Measurements from ENCODE around the gene ULK4.
"Not testable (repeated sequence)": the region's sequence is repeated elsewhere in the genome, so short reads cannot be mapped to it uniquely, and the experiment has no call there.

Gene ULK4

DNA sequence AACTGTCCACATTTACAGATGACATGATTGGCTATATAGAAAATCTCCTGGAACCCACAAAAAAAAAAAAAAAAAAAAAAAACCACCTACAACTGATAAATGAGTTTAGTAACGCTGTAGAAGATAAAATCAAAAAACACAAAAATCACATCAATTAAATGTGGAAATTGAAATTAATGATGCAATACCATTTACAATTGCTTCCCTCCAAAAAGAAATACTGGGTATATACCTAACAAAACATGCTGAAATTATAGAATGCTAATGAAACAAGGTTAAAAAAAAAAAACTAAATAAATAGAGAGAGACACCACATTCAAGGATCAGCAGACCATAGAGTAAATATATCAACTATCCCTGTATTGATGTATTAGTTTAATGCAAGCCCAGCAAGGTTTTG, 215.7 kb downstream of the ULK4 start:
- DNase-seq = no peak

DNA sequence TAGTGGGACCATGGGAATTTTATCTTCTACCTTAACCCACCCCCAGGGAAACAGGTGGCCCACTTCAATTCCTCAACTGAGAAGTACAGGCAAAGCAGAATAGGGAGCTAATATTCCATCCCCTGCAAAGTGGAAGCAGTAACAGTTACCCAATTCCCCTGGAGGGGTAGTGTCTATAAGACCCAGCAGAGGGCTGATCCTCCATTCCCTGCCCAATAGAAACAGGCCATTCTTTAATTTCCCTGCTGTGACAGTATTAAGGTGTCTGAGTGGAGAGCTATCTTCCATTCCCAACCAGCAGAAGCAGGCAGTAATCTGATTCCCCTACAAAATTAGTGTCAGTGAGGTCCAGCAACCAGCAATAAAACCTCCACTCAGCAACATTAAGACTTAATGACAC, 219.8 kb downstream of the ULK4 start:
- DNase-seq = no peak

DNA sequence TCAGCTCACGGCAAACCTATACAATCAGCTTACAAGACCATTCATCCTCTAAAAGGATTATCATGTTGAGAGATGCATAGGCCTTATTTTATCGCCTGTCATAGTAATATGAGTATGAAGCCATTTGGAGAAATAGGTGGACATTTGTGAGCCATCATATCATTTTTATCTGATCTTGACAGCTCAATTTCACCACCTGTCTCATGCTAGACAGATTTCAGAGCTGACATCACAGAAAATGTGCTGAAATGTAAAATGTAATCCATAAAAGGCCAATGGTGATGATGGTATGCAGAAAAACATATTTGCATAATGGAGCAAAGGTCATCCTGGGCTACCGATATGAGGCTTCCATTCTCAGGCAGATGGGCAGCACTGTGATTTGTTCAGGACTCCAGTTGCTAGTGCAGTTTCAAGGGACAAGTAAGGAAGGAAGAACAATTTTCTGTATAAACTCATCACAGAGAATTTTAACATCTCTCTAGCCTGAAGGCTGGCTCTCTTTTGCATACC, 221.5 kb downstream of the ULK4 start:
- DNase-seq = no peak

DNA sequence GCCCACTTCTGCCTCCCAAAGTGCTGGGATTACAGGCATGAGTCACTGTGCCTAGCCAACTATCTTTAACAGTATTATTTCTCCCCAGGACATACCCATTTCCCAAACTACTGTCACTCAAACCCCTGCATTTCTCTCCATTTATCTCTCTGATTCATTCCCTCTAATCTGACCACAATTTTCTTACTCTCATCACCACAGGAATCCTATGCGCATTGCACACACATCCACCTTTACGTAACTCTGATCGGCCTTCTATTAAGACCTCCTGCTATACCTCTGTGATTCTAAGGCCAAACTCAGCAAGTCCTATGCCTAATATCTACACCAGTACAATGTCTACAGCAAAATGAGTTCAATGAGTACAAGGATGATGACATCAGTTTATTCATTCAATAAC, 235.0 kb downstream of the ULK4 start:
- DNase-seq = no peak

DNA sequence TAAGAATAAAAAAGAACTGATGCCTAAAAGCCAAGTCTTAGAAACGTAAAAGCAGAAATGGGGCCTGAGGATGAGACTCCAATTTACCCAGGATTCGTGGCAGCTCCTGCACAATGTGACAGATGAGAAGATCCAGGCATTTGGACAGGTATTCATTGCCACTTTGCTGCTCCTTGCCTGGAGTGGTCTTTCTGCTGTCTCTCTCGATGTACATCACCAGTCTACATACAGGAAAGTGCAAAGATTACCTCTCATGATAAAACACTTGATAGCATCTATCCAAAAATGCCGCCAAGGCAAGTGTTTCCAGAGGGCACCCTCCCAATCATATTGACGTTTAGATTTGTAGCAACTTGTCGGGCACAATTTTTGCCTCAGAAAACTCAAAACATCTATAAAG, 244.3 kb downstream of the ULK4 start:
- DNase-seq = no peak

DNA sequence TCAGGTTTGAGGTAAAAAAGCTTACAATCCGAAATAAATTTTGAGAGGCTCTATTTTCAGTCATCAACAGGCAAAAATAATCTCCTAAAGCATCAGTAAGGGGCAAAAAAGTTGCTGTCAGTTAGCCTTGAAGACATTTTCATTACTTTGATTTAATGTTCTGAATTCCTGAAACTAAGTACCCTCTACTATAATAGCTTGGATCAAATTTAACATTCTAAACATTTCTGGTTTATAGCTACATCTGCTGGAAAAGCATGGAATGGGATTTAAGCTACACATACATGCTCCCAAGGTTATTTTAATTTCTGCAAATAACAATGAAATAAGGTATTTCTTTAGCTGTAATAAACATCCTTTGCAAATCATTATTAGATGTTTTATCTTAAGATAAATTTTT, 245.4 kb downstream of the ULK4 start:
- no peak for DNase-seq

DNA sequence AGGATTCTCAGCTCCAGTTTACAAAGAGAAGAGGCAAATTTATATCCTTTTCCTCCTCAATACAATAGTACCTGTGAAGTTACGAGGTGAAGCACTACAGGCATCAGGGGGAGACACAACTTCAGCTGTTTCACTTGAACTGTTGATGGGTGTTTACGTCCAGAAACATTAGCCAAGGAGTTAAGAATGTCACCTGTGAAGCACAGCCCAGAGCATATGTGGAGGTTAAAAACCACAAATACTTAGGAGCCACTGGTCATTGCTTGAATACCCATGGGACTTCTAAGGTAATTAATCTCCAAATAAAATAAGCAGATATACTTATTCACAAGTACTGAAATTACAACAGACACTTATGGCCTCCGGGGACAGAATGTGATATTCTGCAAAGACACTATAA, 246.5 kb downstream of the ULK4 start:
- no peak for DNase-seq

DNA sequence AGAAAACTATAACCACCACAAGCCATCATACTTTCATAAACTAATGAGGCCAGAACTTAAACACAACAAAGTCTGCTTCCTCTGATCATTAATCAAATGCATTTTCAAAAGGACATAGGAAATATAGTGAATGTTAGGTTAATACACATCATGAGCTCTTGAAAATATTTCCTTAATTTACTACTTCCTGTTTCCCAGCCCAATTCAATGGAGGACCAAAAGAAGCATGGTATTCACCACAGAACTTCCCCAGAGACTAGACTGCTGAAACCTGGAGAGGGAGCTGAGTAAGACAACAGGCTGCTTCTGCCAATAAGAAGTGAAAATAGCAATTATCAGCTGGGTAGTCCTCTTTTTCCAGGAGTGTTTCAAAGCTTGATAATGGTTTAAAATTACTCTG, 250.3 kb downstream of the ULK4 start:
- DNase-seq = no peak

DNA sequence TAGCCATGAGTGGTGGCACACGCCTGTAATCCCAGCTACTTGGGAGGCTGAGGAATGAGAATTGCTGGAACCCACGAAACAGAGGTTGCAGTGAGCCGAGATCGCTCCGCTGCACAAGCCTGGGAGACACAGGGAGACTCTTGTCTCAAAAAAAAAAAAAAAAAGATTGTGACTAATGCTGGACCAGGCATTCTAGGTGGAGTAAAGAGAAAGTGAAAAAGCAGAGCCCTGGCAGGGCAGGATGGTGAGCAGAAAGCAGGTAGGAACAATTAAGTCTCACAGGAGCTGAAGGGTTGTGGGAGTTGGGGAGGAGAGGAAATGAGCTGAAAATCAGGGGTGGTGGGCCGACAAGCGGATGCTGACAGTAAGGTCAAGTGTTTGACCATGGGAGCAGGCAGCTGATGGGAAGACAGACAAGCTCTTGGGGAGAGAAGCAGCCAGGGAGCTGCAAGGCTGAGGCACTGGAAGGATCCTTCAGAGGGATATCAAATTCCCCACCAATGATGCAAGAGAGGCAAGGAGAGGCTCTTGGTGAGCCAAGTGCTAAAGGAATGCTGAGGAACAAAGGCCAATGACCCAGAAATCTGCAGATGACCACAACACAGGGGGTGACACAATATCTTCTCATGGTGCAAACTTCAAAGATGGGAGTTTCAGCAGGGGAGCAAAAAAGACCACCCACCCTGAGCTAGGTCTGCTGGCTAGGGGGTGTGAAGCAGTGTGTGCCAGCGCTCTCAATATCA, 251.1 kb downstream of the ULK4 start:
- no peak for DNase-seq

DNA sequence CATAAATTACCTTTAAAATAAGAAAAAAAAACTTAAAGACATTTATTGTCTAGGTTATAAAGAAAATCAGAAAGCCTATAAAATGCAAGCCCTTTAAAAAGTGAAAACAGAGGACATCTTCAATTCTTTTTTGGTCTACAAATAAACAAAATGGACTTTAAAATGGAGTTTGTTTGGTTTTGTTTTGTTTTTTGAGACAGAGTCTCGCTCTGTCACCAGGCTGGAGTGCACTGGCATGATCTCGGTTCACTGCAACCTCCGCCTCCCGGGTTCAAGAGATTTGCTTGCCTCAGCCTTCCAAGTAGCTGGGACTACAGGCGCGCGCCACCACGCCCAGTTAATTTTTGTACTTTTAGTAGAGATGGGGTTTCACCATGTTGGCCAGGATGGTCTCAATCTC, 252.7 kb downstream of the ULK4 start:
- not testable (repeated sequence) for DNase-seq

DNA sequence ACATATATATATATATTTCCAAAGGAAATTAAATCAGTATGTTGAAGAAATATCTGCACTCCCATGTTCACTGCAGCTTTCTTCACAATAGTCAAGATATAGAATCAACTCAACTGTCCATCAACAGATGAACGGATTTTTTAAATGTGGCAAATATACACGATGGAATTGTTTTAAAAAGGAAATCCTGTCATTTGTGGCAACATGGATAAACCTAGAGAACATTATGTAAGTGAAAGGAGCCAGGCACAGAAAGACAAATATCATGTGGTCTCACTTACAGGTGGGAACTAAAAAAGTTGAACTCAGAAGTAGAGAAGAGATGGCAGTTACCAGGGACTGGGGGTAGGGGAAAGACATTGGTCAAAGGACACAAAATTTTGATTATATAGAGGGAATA, 253.7 kb downstream of the ULK4 start:
- DNase-seq = no peak

DNA sequence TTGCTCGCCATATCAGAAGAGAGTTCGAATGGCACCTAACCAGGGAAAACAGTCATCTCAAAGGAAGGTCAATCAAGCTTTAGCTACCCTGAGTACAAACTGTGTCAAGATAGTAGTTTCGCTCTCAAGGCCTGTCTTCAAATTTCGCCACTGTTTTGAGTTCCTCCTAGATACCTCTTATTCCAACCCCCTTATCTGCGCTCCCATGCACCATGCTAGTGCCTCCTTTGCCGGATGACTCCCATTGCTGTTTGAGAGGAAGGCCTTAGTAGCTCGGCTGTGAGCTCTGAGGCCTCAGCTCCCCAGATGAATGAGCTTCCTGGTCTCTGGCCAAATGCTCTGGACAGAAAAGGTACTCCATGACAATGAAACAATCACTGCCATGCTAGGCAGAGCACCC, 256.0 kb downstream of the ULK4 start:
- no peak for DNase-seq

DNA sequence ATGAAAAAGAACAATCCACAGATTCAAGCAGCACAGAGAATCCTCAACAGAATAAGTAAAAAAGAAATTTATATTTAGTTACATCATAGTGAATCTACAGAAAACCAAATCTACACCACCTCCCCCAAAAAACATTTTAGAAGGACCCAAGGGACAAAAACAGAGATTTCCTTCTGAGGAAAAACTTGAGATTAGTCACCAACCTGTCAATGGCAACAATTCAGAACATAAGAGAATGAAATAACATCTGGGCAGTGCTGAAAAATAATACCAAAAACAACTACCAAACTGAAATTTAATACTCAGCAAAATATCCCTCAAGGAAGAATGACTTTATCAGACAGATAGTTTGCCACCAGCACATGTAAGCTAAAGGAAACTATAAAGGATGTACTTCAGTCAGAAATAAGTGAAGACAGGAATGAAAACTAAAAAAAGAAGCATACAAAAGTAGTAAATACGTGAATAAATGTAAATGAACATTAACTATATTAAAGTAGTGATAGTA, 260.7 kb downstream of the ULK4 start:
- DNase-seq = no peak

DNA sequence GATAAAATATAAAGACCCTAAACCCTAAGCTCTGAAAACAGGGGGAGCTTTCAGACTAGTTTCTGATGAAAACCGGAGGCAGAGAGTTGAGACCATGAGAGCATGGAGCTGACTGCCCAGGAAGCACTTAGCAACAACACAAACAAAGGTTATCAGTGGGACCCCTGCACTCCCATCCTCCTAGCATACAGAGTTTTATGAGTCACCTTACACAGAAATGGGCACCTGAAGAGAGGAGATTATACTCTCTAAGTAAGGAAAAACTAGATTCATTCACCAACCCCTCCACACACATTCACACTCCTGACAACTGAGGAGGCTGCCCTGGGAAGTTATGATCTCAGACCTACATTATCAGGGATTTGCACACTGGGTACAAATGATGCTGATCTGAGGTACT, 261.7 kb downstream of the ULK4 start:
- DNase-seq = no peak

DNA sequence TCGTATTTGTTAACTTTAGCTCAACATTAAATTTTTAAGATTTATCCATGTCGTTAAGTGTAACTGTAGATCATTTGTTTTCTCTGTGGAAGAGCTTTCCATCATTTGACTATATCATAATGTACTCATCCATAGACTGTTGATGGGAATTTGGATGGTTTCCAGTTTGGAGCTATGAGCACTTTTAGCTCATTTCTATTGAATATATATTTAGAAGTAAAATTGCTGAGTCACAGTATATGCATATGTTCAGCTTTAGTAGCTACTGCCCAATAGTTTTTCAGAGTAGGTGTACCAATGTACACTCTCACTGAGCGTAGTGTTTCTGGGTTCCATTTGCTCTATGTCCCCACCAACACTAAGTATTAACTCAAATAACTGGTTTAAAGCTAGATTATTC, 263.0 kb downstream of the ULK4 start:
- DNase-seq = no peak

DNA sequence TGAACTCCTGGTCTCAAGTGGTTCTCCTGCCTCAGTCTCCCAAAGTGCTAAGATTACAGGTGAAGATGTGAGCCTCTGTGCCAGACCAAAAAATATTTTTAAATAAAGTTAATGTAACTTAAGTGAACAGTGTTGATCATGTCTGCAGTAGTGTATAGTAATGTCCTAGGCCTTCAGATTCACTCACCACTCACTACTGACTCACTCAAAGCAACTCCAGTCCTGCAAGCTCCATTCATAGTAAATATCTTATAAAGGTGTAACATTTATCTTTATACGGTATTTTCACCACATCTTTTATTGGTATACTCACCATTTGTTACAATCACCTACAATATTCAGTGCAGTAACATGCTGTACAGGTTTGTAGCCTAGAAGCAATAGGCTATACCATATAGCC, 264.2 kb downstream of the ULK4 start:
- DNase-seq = no peak

DNA sequence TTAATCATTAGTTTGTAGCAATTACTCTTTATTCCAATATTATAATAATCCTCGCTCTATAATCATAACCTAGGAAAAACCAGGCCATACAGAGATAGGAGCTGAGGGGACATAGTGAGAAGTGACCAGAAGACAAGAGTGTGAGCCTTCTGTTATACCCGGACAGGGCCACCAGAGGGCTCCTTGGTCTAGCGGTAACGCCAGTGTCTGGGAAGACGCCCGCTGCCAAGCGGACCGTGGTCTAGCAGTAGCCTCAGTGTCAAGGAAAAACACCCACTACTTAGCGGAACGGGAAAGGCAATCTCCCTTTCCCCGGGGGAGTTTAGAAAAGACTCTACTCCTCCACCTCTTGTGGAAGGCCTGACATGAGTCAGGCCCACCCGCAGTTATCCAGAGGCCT, 266.1 kb downstream of the ULK4 start:
- DNase-seq = not testable (repeated sequence)

DNA sequence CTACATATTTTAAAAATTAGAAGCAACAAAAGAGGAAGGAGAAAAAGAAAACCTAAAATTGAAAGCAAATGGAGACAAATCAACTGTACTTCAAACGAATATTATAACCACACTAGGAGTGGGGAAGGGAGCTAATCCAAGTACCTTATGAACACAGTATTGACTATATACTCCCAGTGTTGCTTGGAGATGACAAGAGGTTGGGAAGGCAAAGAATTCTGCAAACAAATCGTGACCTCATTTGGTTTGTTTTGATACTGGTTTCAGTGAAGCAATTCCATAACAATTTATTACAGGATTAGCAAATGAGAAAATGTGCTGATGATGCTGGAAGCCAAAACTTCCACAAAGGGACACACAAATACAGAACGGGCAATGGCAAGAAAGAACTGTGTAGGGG, 268.1 kb downstream of the ULK4 start:
- DNase-seq = no peak

DNA sequence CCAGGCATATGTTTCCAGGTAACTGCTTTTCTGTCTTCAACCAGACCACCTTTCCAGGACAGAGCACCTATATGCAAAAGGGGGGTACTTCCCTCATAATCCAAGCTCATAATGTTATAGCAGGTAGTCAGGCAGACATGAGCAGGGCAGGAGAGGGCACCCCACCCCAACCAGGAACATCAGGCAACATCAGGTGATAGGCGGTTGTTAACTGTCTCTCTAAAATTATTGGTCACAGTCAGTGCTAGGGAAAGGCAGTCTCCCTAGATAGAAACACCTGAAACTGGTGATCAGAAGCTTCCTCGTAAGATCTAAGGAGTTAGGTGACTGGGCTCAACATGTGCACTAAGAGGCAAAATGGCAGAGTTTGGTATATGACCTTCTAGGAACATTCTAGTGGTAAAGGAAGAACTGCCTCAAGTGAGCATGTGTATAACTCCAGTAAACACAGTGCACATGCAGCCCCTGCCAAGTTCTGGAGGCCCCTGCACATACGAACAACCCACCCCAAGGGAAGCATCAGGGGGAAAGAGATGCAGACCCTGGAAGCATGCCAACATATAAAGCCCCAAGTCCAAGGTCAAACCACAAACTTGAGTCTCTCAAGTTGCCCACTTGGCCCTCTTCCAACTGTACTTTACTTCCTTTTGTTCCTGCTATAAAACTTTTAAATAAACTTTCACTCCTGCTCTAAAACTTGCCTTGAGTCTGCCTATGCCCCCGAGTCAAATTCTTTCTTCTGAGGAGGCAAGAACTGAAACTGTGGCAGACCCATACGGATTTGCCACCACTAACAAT, 270.9 kb downstream of the ULK4 start:
- no peak for DNase-seq

DNA sequence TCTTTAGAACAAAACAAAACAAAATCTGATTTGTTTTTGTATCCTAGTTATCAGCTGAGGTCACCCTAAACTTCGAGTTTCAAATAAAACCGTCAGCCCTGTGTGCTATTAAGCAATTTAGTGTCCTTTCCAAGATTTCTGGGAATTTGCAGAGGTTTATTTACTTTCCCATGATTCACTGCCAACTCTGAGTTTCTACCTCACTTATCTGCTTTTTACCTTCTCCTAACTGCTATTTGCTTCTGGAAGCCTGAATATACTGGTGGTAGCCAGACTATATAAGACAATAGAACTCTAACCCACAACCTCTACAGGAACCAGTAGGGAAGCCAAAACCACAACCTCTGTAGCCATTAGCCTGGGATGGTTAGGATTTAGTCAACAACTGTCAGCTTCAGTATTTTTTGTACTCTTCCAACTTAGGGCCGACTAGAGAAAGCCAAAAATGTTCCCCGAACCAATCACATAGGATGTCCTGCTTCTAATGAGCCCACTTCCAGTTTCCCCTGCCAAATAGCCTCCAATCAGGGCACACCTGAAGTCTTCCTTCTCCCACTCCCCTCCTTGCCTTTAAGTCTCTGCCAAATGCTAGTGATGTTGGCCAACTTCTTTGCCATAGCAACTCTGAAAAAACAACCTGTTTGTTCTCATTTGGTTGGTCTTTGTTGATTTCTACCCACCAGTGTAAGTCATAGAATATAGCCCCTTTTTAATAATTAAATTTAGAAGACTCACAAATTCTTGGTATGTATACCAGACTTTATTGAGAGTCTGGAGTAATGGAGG, 273.1 kb downstream of the ULK4 start:
- no peak for DNase-seq

DNA sequence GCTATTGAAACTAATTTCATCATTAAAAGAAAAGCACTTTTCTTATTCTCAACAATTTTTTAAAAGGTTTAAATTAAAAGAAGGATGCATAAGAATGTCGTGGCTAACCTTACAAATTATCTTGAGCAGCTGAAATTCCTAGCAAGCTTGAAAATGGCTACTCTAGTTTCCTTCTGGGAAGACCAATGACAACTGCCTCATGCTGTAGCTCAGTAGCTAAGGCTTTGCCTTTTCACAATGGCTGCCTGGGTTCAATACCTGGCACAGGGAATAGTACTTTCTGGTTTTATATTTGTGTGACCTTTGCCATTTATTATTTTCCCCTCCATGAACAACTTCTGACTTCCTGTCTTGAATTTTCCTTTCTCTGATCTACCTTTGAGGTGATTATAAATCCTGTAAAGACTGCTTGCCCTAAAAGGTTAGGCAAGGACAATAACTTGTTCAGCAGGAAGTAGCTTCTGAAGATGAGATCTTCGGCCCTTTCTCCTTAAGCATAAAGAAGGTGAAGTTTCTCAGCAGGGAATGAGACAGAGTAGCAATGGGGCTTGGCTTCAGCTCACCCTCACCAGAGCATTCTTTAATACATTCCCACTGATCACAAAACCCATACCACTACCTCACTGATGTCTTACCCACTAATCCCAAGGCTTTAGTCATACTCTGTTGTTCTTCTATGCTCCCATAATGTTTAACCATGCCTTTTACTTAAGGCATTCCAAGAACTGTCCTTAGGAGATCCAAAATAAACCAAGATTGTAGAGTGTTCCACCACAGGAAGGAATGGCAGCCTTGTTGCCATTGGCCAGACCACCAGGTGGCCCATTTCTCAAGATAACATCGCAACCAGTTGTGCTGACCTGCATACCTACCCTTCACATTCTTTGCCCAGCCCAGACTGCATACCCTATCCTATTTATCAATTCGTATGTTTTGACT, 276.8 kb downstream of the ULK4 start:
- DNase-seq = no peak

DNA sequence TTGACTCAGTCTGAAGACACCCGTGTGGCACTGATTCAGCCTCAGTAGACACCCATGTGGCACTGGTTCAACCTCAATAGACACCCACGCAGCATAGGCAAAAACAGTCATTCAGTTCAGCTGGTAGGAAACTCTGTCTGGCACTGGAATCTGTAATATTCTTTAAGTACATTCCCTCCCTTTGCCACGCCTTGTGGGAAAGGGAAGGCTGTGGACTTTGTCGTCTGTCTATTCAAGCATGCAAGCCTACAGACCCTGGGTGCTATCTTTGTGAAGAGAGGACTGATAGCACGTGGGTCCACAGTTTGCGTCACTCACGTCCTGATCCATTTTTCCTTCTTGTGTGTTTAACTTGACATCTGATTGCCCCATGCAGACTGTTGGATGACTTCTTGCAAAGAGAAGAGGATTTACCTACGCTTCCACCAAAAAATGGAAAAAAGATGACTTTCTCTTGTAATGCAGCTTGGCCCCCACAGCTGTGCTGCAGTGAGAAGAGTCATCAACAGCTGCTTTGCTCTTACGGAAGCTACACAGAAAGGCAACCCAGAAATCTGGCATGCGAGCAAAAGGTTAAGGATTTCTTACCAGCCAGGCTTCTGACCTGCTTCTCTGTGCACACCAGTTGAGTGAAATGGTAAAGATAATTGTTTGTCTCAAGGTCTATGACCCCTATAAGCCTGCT, 278.1 kb downstream of the ULK4 start:
- DNase-seq = no peak

Data from CD4-positive, alpha-beta T cell treated with Interleukin-10 for 1 hour (primary cell).